WTC11 (cell line): ENCODE results near the gene SLCO2A1. TPM values are rescaled to one million over a fixed set of nuclear protein-coding genes. Genes with fewer than 3 reads are reported as not detected.

Experiments used
- ATAC-seq: fragments of 200-7000 bp; cut with Tn5 transposase; 2 replicates; pipeline ENCODE4 v1.10.0; 2021; ENCODE audit warnings: mild to moderate bottlenecking, moderate library complexity
- CTCF ChIA-PET: fragments of 300-600 bp; sonication (Branson Sonifier 250); formaldehyde crosslinking; loops from one replicate; lab custom pipeline; 2021; ENCODE audit warnings: antibody characterized with exemption; lab: Charles Lee
- POLR2A ChIA-PET: fragments of 350-600 bp; sonication (Branson Sonifier 250); formaldehyde crosslinking; loops from one replicate; lab custom pipeline; 2021; ENCODE audit warnings: antibody characterized with exemption; lab: Charles Lee
- DNase-seq: peaks from one replicate; pipeline ENCODE4 v3.0.0; 2021; ENCODE audit warnings: low spot score
- H3K27ac Mint-ChIP-seq: 2 replicates; pipeline ENCODE4 v1.8.0; 2021; ENCODE audit warnings: mixed read lengths
- H3K27me3 Mint-ChIP-seq: 2 replicates; pipeline ENCODE4 v1.8.0; 2021; ENCODE audit warnings: low read depth, mild to moderate bottlenecking, moderate library complexity, mixed read lengths
- H3K36me3 Mint-ChIP-seq: 2 replicates; pipeline ENCODE4 v1.8.0; 2021; ENCODE audit warnings: mixed read lengths
- H3K4me1 Mint-ChIP-seq: 2 replicates; pipeline ENCODE4 v1.8.0; 2022; ENCODE audit warnings: mixed read lengths
- H3K4me3 Mint-ChIP-seq: 2 replicates; pipeline ENCODE4 v1.8.0; 2021; ENCODE audit warnings: mild to moderate bottlenecking, moderate library complexity, mixed read lengths
- H3K9me3 Mint-ChIP-seq: 2 replicates; pipeline ENCODE4 v1.8.0; 2021; ENCODE audit warnings: mixed read lengths
- EMX1 ChIP-seq: fragments of 250-450 bp; sonication (Bioruptor Pico); IDR thresholded peaks from 2 replicates; pipeline ENCODE4 v1.8.0; 2021; ENCODE audit warnings: mild to moderate bottlenecking
- JUN ChIP-seq: sonication (generic); formaldehyde crosslinking; IDR thresholded peaks from 2 replicates; pipeline ENCODE4 v1.8.0; 2023; ENCODE audit warnings: mild to moderate bottlenecking, missing genetic modification reagents
- KAT7 ChIP-seq: sonication (generic); formaldehyde crosslinking; IDR thresholded peaks from 2 replicates; pipeline ENCODE4 v1.8.1; 2023; ENCODE audit warnings: missing genetic modification reagents, mild to moderate bottlenecking, borderline replicate concordance
- NR1H2 ChIP-seq: sonication (generic); formaldehyde crosslinking; IDR thresholded peaks from 2 replicates; pipeline ENCODE4 v1.9.0; 2021; ENCODE audit warnings: mild to moderate bottlenecking, moderate library complexity, missing genetic modification reagents
- NR2C2 ChIP-seq: sonication (generic); formaldehyde crosslinking; IDR thresholded peaks from 2 replicates; pipeline ENCODE4 v1.8.0; 2022; ENCODE audit warnings: mild to moderate bottlenecking, missing genetic modification reagents
- NR3C1 ChIP-seq: sonication (generic); formaldehyde crosslinking; conservative IDR thresholded peaks from 2 replicates; pipeline ENCODE4 v1.8.1; 2023; ENCODE audit warnings: low read depth, mild to moderate bottlenecking, missing genetic modification reagents
- OVOL2 ChIP-seq: fragments of 250-450 bp; sonication (Bioruptor Pico); IDR thresholded peaks from 2 replicates; pipeline ENCODE4 v1.9.0; 2021; ENCODE audit warnings: mild to moderate bottlenecking, borderline replicate concordance
- PRRX2 ChIP-seq: fragments of 250-450 bp; sonication (Bioruptor Pico); IDR thresholded peaks from 2 replicates; pipeline ENCODE4 v1.8.0; 2021; ENCODE audit warnings: mild to moderate bottlenecking
- SOX15 ChIP-seq: fragments of 250-450 bp; sonication (Bioruptor Pico); IDR thresholded peaks from 2 replicates; pipeline ENCODE4 v1.9.0; 2021; ENCODE audit warnings: mild to moderate bottlenecking
- TCF7 ChIP-seq: sonication (generic); formaldehyde crosslinking; IDR thresholded peaks from 2 replicates; pipeline ENCODE4 v1.8.0; 2022; ENCODE audit warnings: mild to moderate bottlenecking, low read depth, missing genetic modification reagents, moderate library complexity
- ZNF317 ChIP-seq: sonication (generic); formaldehyde crosslinking; IDR thresholded peaks from 2 replicates; pipeline ENCODE4 v1.8.1; 2023; ENCODE audit warnings: low read depth, mild to moderate bottlenecking, moderate library complexity, missing genetic modification reagents, borderline replicate concordance
- ZNF396 ChIP-seq: fragments of 250-450 bp; sonication (Bioruptor Pico); IDR thresholded peaks from 2 replicates; pipeline ENCODE4 v1.8.0; 2021; ENCODE audit warnings: mild to moderate bottlenecking, moderate library complexity, borderline replicate concordance
- ZNF423 ChIP-seq: fragments of 250-450 bp; sonication (Bioruptor Pico); IDR thresholded peaks from 2 replicates; pipeline ENCODE4 v2.1.2; 2022; ENCODE audit warnings: mild to moderate bottlenecking, moderate library complexity
- total RNA-seq: library from RNA; stranded (reverse); gene quantifications from 3 replicates; pipeline ENCODE4 v1.2.3, GENCODE V29; 2021
- TF ChIP-seq, protein P1 (sequence below): sonication (generic); formaldehyde crosslinking; IDR thresholded peaks from 2 replicates; pipeline ENCODE4 v1.8.0; 2023; ENCODE audit warnings: missing genetic modification reagents
- TF ChIP-seq, protein P2 (sequence below): sonication (generic); formaldehyde crosslinking; IDR thresholded peaks from 2 replicates; pipeline ENCODE4 v1.8.1; 2023; ENCODE audit warnings: mild to moderate bottlenecking, missing genetic modification reagents
- TF ChIP-seq, protein P3 (sequence below): sonication (generic); formaldehyde crosslinking; IDR thresholded peaks from 2 replicates; pipeline ENCODE4 v1.8.1; 2023; ENCODE audit warnings: mild to moderate bottlenecking, moderate library complexity, missing genetic modification reagents
- TF ChIP-seq, protein P4 (sequence below): sonication (generic); formaldehyde crosslinking; IDR thresholded peaks from 2 replicates; pipeline ENCODE4 v1.8.0; 2022; ENCODE audit warnings: mild to moderate bottlenecking, missing genetic modification reagents
- TF ChIP-seq, protein P5 (sequence below): sonication (generic); formaldehyde crosslinking; IDR thresholded peaks from 2 replicates; pipeline ENCODE4 v1.8.0; 2022; ENCODE audit warnings: mild to moderate bottlenecking, missing genetic modification reagents
- TF ChIP-seq, protein P6 (sequence below): fragments of 250-450 bp; sonication (Bioruptor Pico); IDR thresholded peaks from 2 replicates; pipeline ENCODE4 v1.9.0; 2021; ENCODE audit warnings: moderate library complexity, mild to moderate bottlenecking, inconsistent platforms, borderline replicate concordance
- TF ChIP-seq, protein P7 (sequence below): sonication (generic); formaldehyde crosslinking; IDR thresholded peaks from 2 replicates; pipeline ENCODE4 v1.8.1; 2023; ENCODE audit warnings: mild to moderate bottlenecking, missing genetic modification reagents, borderline replicate concordance

Gene SLCO2A1
- total RNA-seq, 1 experiment from 2014 or later = 3.3 TPM

DNA sequence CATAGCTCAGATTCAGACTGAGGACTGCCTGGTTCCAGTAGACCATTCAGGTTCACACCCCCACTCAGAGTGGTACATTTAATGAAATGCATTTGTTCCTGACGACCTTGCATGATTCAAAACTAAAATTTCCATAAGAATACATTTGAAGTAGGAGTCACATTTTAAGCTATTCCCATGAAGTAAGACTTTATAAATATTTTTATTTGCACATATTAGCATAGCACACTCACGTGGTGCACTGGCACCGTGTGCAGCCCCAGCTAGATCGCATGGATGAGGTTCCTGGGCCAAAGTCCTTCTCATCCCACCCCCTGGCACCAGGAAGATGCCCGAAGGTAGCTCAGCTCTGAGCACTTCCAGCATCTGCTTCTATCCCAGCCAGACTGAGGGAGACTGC, 59.4 kb downstream of the SLCO2A1 start:
- Mint-ChIP-seq H3K4me1 (peaks cover 19% of the 10 kb centered on the region), H3K4me3 (no peak overlapping the region), H3K9me3 (peaks cover 26% of the 10 kb centered on the region), H3K27ac (no peak overlapping the region), H3K36me3 (peaks cover 5% of the 10 kb centered on the region), H3K27me3 (no peaks in the 10 kb centered on the region)
- ChIA-PET POLR2A (no interaction called here), CTCF (no interaction called here)
- TF ChIP-seq NR1H2 (CRISPR knock-in tag) (no peak), EMX1 (CRISPR knock-in tag) (no peak), PRRX2 (no peak), OVOL2 (CRISPR knock-in tag) (no peak), ZNF423 (CRISPR knock-in tag) (no peak), TCF7 (no peak), NR2C2 (no peak), KAT7 (CRISPR knock-in tag) (no peak), ZNF396 (CRISPR knock-in tag) (no peak), ZNF317 (no peak), JUN (CRISPR knock-in tag) (no peak), SOX15 (CRISPR knock-in tag) (no peak), NR3C1 (no peak)
- TF ChIP-seq, protein P1, sequence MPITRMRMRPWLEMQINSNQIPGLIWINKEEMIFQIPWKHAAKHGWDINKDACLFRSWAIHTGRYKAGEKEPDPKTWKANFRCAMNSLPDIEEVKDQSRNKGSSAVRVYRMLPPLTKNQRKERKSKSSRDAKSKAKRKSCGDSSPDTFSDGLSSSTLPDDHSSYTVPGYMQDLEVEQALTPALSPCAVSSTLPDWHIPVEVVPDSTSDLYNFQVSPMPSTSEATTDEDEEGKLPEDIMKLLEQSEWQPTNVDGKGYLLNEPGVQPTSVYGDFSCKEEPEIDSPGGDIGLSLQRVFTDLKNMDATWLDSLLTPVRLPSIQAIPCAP = no peak
- TF ChIP-seq, protein P2, sequence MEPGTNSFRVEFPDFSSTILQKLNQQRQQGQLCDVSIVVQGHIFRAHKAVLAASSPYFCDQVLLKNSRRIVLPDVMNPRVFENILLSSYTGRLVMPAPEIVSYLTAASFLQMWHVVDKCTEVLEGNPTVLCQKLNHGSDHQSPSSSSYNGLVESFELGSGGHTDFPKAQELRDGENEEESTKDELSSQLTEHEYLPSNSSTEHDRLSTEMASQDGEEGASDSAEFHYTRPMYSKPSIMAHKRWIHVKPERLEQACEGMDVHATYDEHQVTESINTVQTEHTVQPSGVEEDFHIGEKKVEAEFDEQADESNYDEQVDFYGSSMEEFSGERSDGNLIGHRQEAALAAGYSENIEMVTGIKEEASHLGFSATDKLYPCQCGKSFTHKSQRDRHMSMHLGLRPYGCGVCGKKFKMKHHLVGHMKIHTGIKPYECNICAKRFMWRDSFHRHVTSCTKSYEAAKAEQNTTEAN (CRISPR knock-in tag) = no peak
- TF ChIP-seq, protein P3, sequence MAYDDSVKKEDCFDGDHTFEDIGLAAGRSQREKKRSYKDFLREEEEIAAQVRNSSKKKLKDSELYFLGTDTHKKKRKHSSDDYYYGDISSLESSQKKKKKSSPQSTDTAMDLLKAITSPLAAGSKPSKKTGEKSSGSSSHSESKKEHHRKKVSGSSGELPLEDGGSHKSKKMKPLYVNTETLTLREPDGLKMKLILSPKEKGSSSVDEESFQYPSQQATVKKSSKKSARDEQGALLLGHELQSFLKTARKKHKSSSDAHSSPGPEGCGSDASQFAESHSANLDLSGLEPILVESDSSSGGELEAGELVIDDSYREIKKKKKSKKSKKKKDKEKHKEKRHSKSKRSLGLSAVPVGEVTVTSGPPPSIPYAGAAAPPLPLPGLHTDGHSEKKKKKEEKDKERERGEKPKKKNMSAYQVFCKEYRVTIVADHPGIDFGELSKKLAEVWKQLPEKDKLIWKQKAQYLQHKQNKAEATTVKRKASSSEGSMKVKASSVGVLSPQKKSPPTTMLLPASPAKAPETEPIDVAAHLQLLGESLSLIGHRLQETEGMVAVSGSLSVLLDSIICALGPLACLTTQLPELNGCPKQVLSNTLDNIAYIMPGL (CRISPR knock-in tag) = no peak
- TF ChIP-seq, protein P4, sequence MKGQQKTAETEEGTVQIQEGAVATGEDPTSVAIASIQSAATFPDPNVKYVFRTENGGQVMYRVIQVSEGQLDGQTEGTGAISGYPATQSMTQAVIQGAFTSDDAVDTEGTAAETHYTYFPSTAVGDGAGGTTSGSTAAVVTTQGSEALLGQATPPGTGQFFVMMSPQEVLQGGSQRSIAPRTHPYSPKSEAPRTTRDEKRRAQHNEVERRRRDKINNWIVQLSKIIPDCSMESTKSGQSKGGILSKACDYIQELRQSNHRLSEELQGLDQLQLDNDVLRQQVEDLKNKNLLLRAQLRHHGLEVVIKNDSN = no peak
- TF ChIP-seq, protein P5, sequence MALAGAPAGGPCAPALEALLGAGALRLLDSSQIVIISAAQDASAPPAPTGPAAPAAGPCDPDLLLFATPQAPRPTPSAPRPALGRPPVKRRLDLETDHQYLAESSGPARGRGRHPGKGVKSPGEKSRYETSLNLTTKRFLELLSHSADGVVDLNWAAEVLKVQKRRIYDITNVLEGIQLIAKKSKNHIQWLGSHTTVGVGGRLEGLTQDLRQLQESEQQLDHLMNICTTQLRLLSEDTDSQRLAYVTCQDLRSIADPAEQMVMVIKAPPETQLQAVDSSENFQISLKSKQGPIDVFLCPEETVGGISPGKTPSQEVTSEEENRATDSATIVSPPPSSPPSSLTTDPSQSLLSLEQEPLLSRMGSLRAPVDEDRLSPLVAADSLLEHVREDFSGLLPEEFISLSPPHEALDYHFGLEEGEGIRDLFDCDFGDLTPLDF (CRISPR knock-in tag) = no peak
- TF ChIP-seq, protein P6, sequence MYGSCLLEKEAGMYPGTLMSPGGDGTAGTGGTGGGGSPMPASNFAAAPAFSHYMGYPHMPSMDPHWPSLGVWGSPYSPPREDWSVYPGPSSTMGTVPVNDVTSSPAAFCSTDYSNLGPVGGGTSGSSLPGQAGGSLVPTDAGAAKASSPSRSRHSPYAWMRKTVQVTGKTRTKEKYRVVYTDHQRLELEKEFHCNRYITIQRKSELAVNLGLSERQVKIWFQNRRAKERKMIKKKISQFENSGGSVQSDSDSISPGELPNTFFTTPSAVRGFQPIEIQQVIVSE (CRISPR knock-in tag) = no peak
- TF ChIP-seq, protein P7, sequence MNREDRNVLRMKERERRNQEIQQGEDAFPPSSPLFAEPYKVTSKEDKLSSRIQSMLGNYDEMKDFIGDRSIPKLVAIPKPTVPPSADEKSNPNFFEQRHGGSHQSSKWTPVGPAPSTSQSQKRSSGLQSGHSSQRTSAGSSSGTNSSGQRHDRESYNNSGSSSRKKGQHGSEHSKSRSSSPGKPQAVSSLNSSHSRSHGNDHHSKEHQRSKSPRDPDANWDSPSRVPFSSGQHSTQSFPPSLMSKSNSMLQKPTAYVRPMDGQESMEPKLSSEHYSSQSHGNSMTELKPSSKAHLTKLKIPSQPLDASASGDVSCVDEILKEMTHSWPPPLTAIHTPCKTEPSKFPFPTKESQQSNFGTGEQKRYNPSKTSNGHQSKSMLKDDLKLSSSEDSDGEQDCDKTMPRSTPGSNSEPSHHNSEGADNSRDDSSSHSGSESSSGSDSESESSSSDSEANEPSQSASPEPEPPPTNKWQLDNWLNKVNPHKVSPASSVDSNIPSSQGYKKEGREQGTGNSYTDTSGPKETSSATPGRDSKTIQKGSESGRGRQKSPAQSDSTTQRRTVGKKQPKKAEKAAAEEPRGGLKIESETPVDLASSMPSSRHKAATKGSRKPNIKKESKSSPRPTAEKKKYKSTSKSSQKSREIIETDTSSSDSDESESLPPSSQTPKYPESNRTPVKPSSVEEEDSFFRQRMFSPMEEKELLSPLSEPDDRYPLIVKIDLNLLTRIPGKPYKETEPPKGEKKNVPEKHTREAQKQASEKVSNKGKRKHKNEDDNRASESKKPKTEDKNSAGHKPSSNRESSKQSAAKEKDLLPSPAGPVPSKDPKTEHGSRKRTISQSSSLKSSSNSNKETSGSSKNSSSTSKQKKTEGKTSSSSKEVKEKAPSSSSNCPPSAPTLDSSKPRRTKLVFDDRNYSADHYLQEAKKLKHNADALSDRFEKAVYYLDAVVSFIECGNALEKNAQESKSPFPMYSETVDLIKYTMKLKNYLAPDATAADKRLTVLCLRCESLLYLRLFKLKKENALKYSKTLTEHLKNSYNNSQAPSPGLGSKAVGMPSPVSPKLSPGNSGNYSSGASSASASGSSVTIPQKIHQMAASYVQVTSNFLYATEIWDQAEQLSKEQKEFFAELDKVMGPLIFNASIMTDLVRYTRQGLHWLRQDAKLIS (CRISPR knock-in tag) = no peak
- no peak for ATAC-seq
- DNase-seq = no peak
